Brain microvascular endothelial cell (primary cell): ENCODE results near the gene TNFRSF21.

ENCODE experiments used
- DNase-seq: peaks from one replicate; pipeline ENCODE4 v3.0.0-alpha.2; 2020
- H3K27ac ChIP-seq: fragments of 250-450 bp; sonication (Bioruptor Pico); 2 replicates; pipeline ENCODE4 v1.5.1; 2020; ENCODE audit warnings: mild to moderate bottlenecking, moderate library complexity
- H3K27me3 ChIP-seq: fragments of 250-450 bp; sonication (Bioruptor Pico); replicated peaks from 2 replicates; pipeline ENCODE4 v1.5.1; 2020; ENCODE audit warnings: mild to moderate bottlenecking
- H3K36me3 ChIP-seq: fragments of 250-450 bp; sonication (Bioruptor Pico); replicated peaks from 2 replicates; pipeline ENCODE4 v1.5.1; 2020; ENCODE audit warnings: mild to moderate bottlenecking
- H3K4me3 ChIP-seq: 2 replicates; pipeline ENCODE4 v1.5.1; 2011; ENCODE audit warnings: low read depth, mild to moderate bottlenecking, control low read depth, low read length, moderate library complexity
- CTCF ChIP-seq: IDR thresholded peaks from 2 replicates; pipeline ENCODE4 v1.5.1; 2011; ENCODE audit warnings: low read depth, mild to moderate bottlenecking, moderate library complexity, low read length, control low read depth, inconsistent platforms; ENCODE audit errors: missing control alignments
- in situ Hi-C: cut with HindIII; loops from 2 replicates; pipeline ENCODE4 v1.10.0; 2017; ENCODE audit warnings: low sequenced_read_pairs, low pct_ligation_motif_present

The TNFRSF21 gene

GRCh38 chr6:47309291-47310130 is at the start of gene TNFRSF21:
TNFRSF21 (minus strand) TSS chr6:47309905; CDS start chr6:47309511, 394 bp downstream.
- Histone ChIP-seq H3K27me3 (no peaks in the 10 kb centered on the region), H3K4me3 (peak within 1 kb of the TSS; percentile 76), H3K36me3 (no peaks in the 10 kb centered on the region), H3K27ac (peak within 1 kb of the TSS; percentile 37)
- peak; percentile 98 for TF ChIP-seq CTCF
- in situ Hi-C loops, result loop anchor here (10.0 kb wide), 1 partner anchor 215 kb away; no protein-coding TSS in a partner anchor
- peak; percentile 86 for DNase-seq

- in situ Hi-C loops, result no loop called here
- H3K27me3 ChIP-seq, result no peaks in the 10 kb centered on the region
- no peak overlapping the region for H3K4me3 ChIP-seq
- no peaks in the 10 kb centered on the region for H3K36me3 ChIP-seq
- no peak for DNase-seq
- TF ChIP-seq CTCF, result no peak
- no peak overlapping the region for H3K27ac ChIP-seq
These were observed 48.9 kb upstream of the TNFRSF21 start for GRCh38 chr6:47358440-47359225.

GRCh38 chr6:47357827-47358226 is 48.1 kb upstream of the TNFRSF21 start:
- no peak overlapping the region for H3K27ac ChIP-seq
- in situ Hi-C loops, result no loop called here
- no peaks in the 10 kb centered on the region for H3K36me3 ChIP-seq
- DNase-seq, result no peak
- TF ChIP-seq CTCF, result no peak
- H3K4me3 ChIP-seq, result no peak overlapping the region
- no peaks in the 10 kb centered on the region for H3K27me3 ChIP-seq

- no peak for TF ChIP-seq CTCF
- in situ Hi-C loops, result no loop called here
- no peak for DNase-seq
- no peak overlapping the region for H3K27ac ChIP-seq
- H3K27me3 ChIP-seq, result no peaks in the 10 kb centered on the region
- no peak overlapping the region for H3K4me3 ChIP-seq
- no peaks in the 10 kb centered on the region for H3K36me3 ChIP-seq
These were observed 45.8 kb upstream of the TNFRSF21 start for GRCh38 chr6:47355496-47355895.

- TF ChIP-seq CTCF, result no peak
- Histone ChIP-seq H3K4me3 (no peak overlapping the region), H3K36me3 (no peaks in the 10 kb centered on the region), H3K27ac (no peak overlapping the region), H3K27me3 (no peaks in the 10 kb centered on the region)
- in situ Hi-C loops, result no loop called here
- no peak for DNase-seq
These were observed 44.2 kb upstream of the TNFRSF21 start for GRCh38 chr6:47353871-47354270.
